ENCODE results near the gene ZFYVE28. TPM values are rescaled to one million over a fixed set of nuclear protein-coding genes. Genes with fewer than 3 reads are reported as not detected.

ZFYVE28 gene
- total and polyA plus RNA-seq, 2 of the 8 experiments (the other 6 are each of a cell fraction or from before 2014, with no cell fraction given) = 1.7 to 4.9 TPM

DNA sequence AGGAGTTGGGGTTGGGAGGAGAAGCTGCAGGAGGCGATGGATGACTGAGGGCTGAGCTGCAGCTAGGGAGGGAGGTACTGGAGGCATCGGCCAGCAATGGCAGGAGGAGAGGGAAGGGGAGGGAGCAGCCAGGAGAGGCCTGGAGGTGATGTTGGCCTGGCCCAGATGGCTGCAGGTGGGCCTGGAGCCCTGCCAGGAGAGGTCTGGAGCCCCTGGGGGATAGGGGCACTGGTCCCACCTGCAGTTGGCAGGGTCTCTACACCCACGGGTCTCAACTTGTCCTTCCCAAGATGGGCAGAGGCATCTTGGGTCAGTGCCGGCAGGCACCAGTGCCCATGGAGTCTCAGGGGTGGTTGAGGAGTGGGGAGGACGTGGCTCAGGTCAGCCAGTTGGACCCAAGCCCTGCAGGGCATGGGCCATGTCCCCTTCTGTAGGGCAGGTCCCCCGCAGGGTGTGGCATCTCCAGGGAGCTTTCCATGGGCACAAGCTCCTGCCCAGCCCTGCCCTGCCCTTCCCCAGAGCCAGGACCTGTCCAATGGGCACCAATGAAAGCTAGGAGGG, 153.9 kb downstream of the ZFYVE28 start:
- no peaks in the 10 kb centered on the region for H3K36me3 ChIP-seq (ENCODE audit: control insufficient read depth in 2 of 4, insufficient read depth in 4 of 4, low read length in 3 of 4)
- no peak overlapping the region for H3K4me2 ChIP-seq (ENCODE audit: insufficient read depth in 1 of 2, low read depth in 2 of 2, low read length in 2 of 2)
- no peak overlapping the region for H4K5ac ChIP-seq (ENCODE audit: insufficient read length, low read depth, low read length)
- no peak overlapping the region for H2BK120ac ChIP-seq (replicated peaks; ENCODE audit: low read depth, low read length)
- no peak overlapping the region for H2AK5ac ChIP-seq (ENCODE audit: low read depth, low read length)
- no peak overlapping the region for H2BK15ac ChIP-seq (ENCODE audit: low read length)
- H2AFZ ChIP-seq (ENCODE audit: low read length) = no peak overlapping the region
- ChIA-PET CTCF (ENCODE audit: partially characterized antibody) (interaction anchor here (1.1 to 1.5 kb wide), 2 partner anchors 44 to 195 kb away, joined by 3 to 4 read pairs; no protein-coding TSS in a partner anchor), POLR2A (ENCODE audit: partially characterized antibody) (no interaction called here)
- H2BK20ac ChIP-seq (ENCODE audit: low read length) = no peak overlapping the region
- no peak overlapping the region for H3K56ac ChIP-seq (replicated peaks; ENCODE audit: insufficient read length, low read depth, low read length)
- no peak overlapping the region for H3K14ac ChIP-seq (ENCODE audit: insufficient read length)
- H3K79me1 ChIP-seq (ENCODE audit: low read depth, low read length) = no peaks in the 10 kb centered on the region
- H3K23me2 ChIP-seq (ENCODE audit: low read depth, low read length) = peaks cover 10% of the 10 kb centered on the region; the same call in 1 of the 2 replicates
- H4K20me1 ChIP-seq (replicated peaks in 1 of 2; ENCODE audit: control insufficient read depth in 1 of 2, insufficient read depth in 2 of 2, low read length in 2 of 2) = peaks cover 0 to 4% of the 10 kb centered on the region in 2 experiments
- H3K27me3 ChIP-seq (replicated peaks in 1 of 4; ENCODE audit: control insufficient read depth in 3 of 4, extremely low read depth in 1 of 4, insufficient read depth in 3 of 4, low read length in 3 of 4) = no peaks in the 10 kb centered on the region
- DNase-seq (ENCODE audit: low read depth in 1 of 2, low spot score in 2 of 2) (no peak), FAIRE-seq (no peak)
- H3K9me3 ChIP-seq (ENCODE audit: insufficient read depth in 2 of 2, low read depth in 1 of 2, low read length in 1 of 2) = no peaks in the 10 kb centered on the region
- no peaks in the 10 kb centered on the region for H3K79me2 ChIP-seq (ENCODE audit: control insufficient read depth in 1 of 2, insufficient read depth in 2 of 2, low read length in 2 of 2)
- no peak overlapping the region for H2BK12ac ChIP-seq (ENCODE audit: low read depth, low read length)
- WGBS, 2 experiments (ENCODE audit: extremely low coverage in 1 of 2, insufficient coverage in 1 of 2, insufficient read length in 1 of 2, insufficient replicate concordance in 2 of 2, low coverage in 1 of 2, low lambda C conversion rate in 2 of 2, missing lambda C conversion rate in 1 of 2) = 85% methylated on average over 6 of the region's 6 CpGs; no CpG with 5 or more reads in 1 of the 2 experiments
- no peak overlapping the region for H2BK5ac ChIP-seq (ENCODE audit: low read depth, low read length)
- H3K9ac ChIP-seq (replicated peaks in 1 of 4; ENCODE audit: extremely low read depth in 1 of 4, low read depth in 3 of 4, low read length in 3 of 4) = no peak overlapping the region
- H3K4me1 ChIP-seq (replicated peaks in 1 of 4; ENCODE audit: control insufficient read depth in 3 of 4, insufficient read depth in 4 of 4, low read length in 3 of 4) = peaks cover 0 to 18% (median 12%) of the 10 kb centered on the region in 4 experiments; a peak in 5 of 7 replicates
- H3K18ac ChIP-seq (ENCODE audit: extremely low read depth, low read length) = no peak overlapping the region
- TF ChIP-seq CHD1 (IDR thresholded peaks at IDR 0.05; ENCODE audit: low read depth, low read length) (no peak), HDAC6 (IDR thresholded peaks at IDR 0.05; ENCODE audit: low read depth, low read length) (no peak), RAD21 (IDR thresholded peaks at IDR 0.05 in 1 of 2, conservative IDR thresholded peaks at IDR 0.05 in 1 of 2; ENCODE audit: low read depth in 2 of 2, low read length in 2 of 2) (no peak), EGR1 (IDR thresholded peaks at IDR 0.05; ENCODE audit: borderline replicate concordance, low read depth, low read length) (no peak), SP2 (IDR thresholded peaks at IDR 0.05; ENCODE audit: low read length) (no peak)
- H4K91ac ChIP-seq (replicated peaks; ENCODE audit: insufficient read length, low read length) = no peak overlapping the region
- H3K27ac ChIP-seq (ENCODE audit: low read depth, low read length) = no peak overlapping the region
- H3K4me3 ChIP-seq (ENCODE audit: extremely low read depth in 1 of 4, insufficient read depth in 2 of 4, low read depth in 3 of 4, low read length in 4 of 4) = no peak overlapping the region
- no peak overlapping the region for H4K8ac ChIP-seq (ENCODE audit: extremely low read depth, insufficient read depth, low read length)
- H3K4ac ChIP-seq (replicated peaks; ENCODE audit: insufficient read length, low read depth, low read length) = no peak overlapping the region
- no peak overlapping the region for H3K23ac ChIP-seq (ENCODE audit: insufficient read length)

All from H1 (cell line).